SK-N-SH treated with all-trans-retinoic acid at 6 μM for 48 hours (cell line): ENCODE results near the gene LMCD1.

Experiments
- ARNTL ChIP-seq: fragments of 450-650 bp; formaldehyde crosslinking; IDR thresholded peaks from 2 replicates; pipeline ENCODE4 v1.5.0; 2020; ENCODE audit warnings: low read depth, mild to moderate bottlenecking, moderate library complexity, borderline replicate concordance
- GLIS3 ChIP-seq: fragments of 250-450 bp; sonication (Bioruptor Pico); IDR thresholded peaks from 2 replicates; pipeline ENCODE4 v1.5.0; 2020; ENCODE audit warnings: mild to moderate bottlenecking, moderate library complexity
- ISL1 ChIP-seq: fragments of 250-450 bp; sonication (Bioruptor Pico); IDR thresholded peaks from 2 replicates; pipeline ENCODE4 v2.1.2; 2022; ENCODE audit warnings: mild to moderate bottlenecking, moderate library complexity
- SNAI2 ChIP-seq: fragments of 250-450 bp; sonication (Bioruptor Pico); IDR thresholded peaks from 2 replicates; pipeline ENCODE4 v1.5.0; 2020; ENCODE audit warnings: mild to moderate bottlenecking, moderate library complexity
- TOX ChIP-seq: fragments of 250-450 bp; sonication (Bioruptor Pico); IDR thresholded peaks from 2 replicates; pipeline ENCODE4 v1.8.0; 2021; ENCODE audit warnings: mild to moderate bottlenecking, moderate library complexity, borderline replicate concordance
- ZFP3 ChIP-seq: fragments of 250-450 bp; sonication (Bioruptor Pico); IDR thresholded peaks from 2 replicates; pipeline ENCODE4 v1.5.0; 2020; ENCODE audit warnings: mild to moderate bottlenecking, moderate library complexity
- ZFP30 ChIP-seq: fragments of 450-650 bp; formaldehyde crosslinking; IDR thresholded peaks from 2 replicates; pipeline ENCODE4 v1.5.0; 2022; ENCODE audit warnings: mild to moderate bottlenecking, moderate library complexity
- ZNF70 ChIP-seq: fragments of 450-650 bp; formaldehyde crosslinking; IDR thresholded peaks from 2 replicates; pipeline ENCODE4 v1.5.0; 2020; ENCODE audit warnings: mild to moderate bottlenecking, moderate library complexity
- ZNF8 ChIP-seq: fragments of 450-650 bp; formaldehyde crosslinking; IDR thresholded peaks from 2 replicates; pipeline ENCODE4 v1.5.0; 2020; ENCODE audit warnings: mild to moderate bottlenecking, moderate library complexity
- TF ChIP-seq, protein P1 (sequence below): fragments of 250-450 bp; sonication (Bioruptor Pico); IDR thresholded peaks from 2 replicates; pipeline ENCODE4 v1.8.0; 2020; ENCODE audit warnings: mild to moderate bottlenecking, moderate library complexity, borderline replicate concordance
- TF ChIP-seq, protein P2 (sequence below): fragments of 250-450 bp; sonication (Bioruptor Pico); IDR thresholded peaks from 2 replicates; pipeline ENCODE4 v1.5.0; 2020; ENCODE audit warnings: mild to moderate bottlenecking, moderate library complexity

DNA sequence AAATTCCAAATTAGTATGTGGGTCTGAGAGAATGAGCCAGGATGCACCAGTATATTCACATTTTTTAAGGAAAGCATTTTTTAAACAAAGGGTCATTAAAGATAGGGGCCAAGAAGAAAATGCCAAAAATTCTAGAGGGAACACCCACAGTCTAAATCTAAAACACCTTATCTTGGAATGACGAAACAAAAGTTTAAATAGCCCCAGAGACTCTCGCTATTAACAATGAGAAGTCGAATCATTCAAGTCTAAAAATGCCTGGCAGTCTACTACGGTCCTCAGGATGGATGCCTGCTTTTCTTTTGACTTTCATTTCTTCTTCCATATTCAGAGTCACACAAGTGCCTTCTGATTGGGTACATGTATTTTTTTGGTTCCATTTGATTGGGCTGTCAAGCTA lies 76.7 kb downstream of the LMCD1 start:
- no peak for TF ChIP-seq GLIS3 (CRISPR knock-in tag)
- TF ChIP-seq ARNTL (CRISPR knock-in tag) = no peak
- no peak for TF ChIP-seq ZFP30 (CRISPR knock-in tag)
- TF ChIP-seq SNAI2 = no peak
- TF ChIP-seq, protein P1, sequence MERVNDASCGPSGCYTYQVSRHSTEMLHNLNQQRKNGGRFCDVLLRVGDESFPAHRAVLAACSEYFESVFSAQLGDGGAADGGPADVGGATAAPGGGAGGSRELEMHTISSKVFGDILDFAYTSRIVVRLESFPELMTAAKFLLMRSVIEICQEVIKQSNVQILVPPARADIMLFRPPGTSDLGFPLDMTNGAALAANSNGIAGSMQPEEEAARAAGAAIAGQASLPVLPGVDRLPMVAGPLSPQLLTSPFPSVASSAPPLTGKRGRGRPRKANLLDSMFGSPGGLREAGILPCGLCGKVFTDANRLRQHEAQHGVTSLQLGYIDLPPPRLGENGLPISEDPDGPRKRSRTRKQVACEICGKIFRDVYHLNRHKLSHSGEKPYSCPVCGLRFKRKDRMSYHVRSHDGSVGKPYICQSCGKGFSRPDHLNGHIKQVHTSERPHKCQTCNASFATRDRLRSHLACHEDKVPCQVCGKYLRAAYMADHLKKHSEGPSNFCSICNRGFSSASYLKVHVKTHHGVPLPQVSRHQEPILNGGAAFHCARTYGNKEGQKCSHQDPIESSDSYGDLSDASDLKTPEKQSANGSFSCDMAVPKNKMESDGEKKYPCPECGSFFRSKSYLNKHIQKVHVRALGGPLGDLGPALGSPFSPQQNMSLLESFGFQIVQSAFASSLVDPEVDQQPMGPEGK (CRISPR knock-in tag) = no peak
- no peak for TF ChIP-seq ZNF8 (CRISPR knock-in tag)
- TF ChIP-seq ISL1 (CRISPR knock-in tag) = no peak
- TF ChIP-seq, protein P2, sequence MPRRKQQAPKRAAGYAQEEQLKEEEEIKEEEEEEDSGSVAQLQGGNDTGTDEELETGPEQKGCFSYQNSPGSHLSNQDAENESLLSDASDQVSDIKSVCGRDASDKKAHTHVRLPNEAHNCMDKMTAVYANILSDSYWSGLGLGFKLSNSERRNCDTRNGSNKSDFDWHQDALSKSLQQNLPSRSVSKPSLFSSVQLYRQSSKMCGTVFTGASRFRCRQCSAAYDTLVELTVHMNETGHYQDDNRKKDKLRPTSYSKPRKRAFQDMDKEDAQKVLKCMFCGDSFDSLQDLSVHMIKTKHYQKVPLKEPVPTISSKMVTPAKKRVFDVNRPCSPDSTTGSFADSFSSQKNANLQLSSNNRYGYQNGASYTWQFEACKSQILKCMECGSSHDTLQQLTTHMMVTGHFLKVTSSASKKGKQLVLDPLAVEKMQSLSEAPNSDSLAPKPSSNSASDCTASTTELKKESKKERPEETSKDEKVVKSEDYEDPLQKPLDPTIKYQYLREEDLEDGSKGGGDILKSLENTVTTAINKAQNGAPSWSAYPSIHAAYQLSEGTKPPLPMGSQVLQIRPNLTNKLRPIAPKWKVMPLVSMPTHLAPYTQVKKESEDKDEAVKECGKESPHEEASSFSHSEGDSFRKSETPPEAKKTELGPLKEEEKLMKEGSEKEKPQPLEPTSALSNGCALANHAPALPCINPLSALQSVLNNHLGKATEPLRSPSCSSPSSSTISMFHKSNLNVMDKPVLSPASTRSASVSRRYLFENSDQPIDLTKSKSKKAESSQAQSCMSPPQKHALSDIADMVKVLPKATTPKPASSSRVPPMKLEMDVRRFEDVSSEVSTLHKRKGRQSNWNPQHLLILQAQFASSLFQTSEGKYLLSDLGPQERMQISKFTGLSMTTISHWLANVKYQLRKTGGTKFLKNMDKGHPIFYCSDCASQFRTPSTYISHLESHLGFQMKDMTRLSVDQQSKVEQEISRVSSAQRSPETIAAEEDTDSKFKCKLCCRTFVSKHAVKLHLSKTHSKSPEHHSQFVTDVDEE = no peak
- TF ChIP-seq TOX = no peak
- no peak for TF ChIP-seq ZNF70 (CRISPR knock-in tag)
- TF ChIP-seq ZFP3 = no peak
